H1 (cell line): Measurements from ENCODE around the gene TMED4. TPM values are rescaled to one million over a fixed set of nuclear protein-coding genes. Genes with fewer than 3 reads are reported as not detected.

Experiments
- polyA plus RNA-seq, 7 experiments: library from polyadenylated mRNA; depleted of rRNA in 3 of 7; stranded (reverse) in 5 of 7; unstranded in 2 of 7; fragments of >200 nt in 5 of 7; fragments of 200-250 nt in 2 of 7; gene quantifications; 1 replicate in 5 of 7; 2 replicates in 1 of 7; 4 replicates in 1 of 7; pipeline versions ENCODE4 v1.2.1 to v1.2.3, GENCODE V29; 2011 to 2013; ENCODE audit warnings: missing spikeins in 2 of 7, mixed read lengths in 2 of 7
- total RNA-seq: library from RNA; stranded (reverse); fragmentation: NEBNext Ultra II Directional; extraction: Animal tissue kit (Norgen Biotek cat#: 25700); gene quantifications from 2 replicates; pipeline ENCODE4 v1.2.1, GENCODE V29; 2021
- TF ChIP-seq, protein P1 (sequence below): fragments of 300-600 bp; sonication (generic); IDR thresholded peaks from 2 replicates; pipeline ENCODE4 v1.7.1; 2012; ENCODE audit warnings: low read length, moderate library complexity, mild to moderate bottlenecking, inconsistent platforms; ENCODE audit not compliant: insufficient replicate concordance

TMED4 gene
- total and polyA plus RNA-seq, 2 of the 8 experiments (the other 6 are each of a cell fraction or from before 2014, with no cell fraction given): 44.9 to 76.7 TPM

- TF ChIP-seq, protein P1, sequence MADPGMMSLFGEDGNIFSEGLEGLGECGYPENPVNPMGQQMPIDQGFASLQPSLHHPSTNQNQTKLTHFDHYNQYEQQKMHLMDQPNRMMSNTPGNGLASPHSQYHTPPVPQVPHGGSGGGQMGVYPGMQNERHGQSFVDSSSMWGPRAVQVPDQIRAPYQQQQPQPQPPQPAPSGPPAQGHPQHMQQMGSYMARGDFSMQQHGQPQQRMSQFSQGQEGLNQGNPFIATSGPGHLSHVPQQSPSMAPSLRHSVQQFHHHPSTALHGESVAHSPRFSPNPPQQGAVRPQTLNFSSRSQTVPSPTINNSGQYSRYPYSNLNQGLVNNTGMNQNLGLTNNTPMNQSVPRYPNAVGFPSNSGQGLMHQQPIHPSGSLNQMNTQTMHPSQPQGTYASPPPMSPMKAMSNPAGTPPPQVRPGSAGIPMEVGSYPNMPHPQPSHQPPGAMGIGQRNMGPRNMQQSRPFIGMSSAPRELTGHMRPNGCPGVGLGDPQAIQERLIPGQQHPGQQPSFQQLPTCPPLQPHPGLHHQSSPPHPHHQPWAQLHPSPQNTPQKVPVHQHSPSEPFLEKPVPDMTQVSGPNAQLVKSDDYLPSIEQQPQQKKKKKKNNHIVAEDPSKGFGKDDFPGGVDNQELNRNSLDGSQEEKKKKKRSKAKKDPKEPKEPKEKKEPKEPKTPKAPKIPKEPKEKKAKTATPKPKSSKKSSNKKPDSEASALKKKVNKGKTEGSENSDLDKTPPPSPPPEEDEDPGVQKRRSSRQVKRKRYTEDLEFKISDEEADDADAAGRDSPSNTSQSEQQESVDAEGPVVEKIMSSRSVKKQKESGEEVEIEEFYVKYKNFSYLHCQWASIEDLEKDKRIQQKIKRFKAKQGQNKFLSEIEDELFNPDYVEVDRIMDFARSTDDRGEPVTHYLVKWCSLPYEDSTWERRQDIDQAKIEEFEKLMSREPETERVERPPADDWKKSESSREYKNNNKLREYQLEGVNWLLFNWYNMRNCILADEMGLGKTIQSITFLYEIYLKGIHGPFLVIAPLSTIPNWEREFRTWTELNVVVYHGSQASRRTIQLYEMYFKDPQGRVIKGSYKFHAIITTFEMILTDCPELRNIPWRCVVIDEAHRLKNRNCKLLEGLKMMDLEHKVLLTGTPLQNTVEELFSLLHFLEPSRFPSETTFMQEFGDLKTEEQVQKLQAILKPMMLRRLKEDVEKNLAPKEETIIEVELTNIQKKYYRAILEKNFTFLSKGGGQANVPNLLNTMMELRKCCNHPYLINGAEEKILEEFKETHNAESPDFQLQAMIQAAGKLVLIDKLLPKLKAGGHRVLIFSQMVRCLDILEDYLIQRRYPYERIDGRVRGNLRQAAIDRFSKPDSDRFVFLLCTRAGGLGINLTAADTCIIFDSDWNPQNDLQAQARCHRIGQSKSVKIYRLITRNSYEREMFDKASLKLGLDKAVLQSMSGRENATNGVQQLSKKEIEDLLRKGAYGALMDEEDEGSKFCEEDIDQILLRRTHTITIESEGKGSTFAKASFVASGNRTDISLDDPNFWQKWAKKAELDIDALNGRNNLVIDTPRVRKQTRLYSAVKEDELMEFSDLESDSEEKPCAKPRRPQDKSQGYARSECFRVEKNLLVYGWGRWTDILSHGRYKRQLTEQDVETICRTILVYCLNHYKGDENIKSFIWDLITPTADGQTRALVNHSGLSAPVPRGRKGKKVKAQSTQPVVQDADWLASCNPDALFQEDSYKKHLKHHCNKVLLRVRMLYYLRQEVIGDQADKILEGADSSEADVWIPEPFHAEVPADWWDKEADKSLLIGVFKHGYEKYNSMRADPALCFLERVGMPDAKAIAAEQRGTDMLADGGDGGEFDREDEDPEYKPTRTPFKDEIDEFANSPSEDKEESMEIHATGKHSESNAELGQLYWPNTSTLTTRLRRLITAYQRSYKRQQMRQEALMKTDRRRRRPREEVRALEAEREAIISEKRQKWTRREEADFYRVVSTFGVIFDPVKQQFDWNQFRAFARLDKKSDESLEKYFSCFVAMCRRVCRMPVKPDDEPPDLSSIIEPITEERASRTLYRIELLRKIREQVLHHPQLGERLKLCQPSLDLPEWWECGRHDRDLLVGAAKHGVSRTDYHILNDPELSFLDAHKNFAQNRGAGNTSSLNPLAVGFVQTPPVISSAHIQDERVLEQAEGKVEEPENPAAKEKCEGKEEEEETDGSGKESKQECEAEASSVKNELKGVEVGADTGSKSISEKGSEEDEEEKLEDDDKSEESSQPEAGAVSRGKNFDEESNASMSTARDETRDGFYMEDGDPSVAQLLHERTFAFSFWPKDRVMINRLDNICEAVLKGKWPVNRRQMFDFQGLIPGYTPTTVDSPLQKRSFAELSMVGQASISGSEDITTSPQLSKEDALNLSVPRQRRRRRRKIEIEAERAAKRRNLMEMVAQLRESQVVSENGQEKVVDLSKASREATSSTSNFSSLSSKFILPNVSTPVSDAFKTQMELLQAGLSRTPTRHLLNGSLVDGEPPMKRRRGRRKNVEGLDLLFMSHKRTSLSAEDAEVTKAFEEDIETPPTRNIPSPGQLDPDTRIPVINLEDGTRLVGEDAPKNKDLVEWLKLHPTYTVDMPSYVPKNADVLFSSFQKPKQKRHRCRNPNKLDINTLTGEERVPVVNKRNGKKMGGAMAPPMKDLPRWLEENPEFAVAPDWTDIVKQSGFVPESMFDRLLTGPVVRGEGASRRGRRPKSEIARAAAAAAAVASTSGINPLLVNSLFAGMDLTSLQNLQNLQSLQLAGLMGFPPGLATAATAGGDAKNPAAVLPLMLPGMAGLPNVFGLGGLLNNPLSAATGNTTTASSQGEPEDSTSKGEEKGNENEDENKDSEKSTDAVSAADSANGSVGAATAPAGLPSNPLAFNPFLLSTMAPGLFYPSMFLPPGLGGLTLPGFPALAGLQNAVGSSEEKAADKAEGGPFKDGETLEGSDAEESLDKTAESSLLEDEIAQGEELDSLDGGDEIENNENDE: no peak
Observed at GRCh38 chr7:44617225-44617890, 35.3 kb upstream of the TMED4 start (continued).
